ENCODE measurements around the gene CPE. TPM values are rescaled to one million over a fixed set of nuclear protein-coding genes. Genes with fewer than 3 reads are reported as not detected.

The CPE gene
- total RNA-seq, 1 experiment from 2014 or later = 32.6 TPM

- H3K36me3 ChIP-seq (replicated peaks; ENCODE audit: control insufficient read depth, insufficient read depth, low read length) = no peaks in the 10 kb centered on the region
- H3K4me3 ChIP-seq (ENCODE audit: insufficient read depth, low read depth, low read length) = no peak overlapping the region
- no peaks in the 10 kb centered on the region for H3K27me3 ChIP-seq (ENCODE audit: control insufficient read depth, insufficient read depth, low read length)
- no peak for DNase-seq
Observed at GRCh38 chr4:165541851-165542459, 163.1 kb downstream of the CPE start.

DNA sequence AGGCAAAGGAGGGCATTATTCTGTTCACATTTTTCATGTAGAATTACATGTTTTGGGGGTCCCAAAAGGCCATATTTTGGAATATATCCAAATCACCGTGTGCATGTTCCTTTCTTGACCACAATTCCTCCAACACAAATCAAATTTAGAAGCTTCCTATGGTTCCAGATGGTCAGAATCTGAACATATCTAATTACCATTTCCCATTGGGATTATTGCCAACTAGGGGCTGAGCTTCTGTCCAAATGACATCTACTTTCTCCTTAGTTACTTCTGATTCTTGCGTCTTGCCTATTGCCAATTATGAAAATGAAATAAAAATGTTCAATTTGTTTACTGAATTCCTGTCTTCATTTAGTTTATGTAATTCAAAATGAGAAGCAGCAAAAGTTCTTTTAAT lies 163.7 kb downstream of the CPE start:
- Histone ChIP-seq H3K36me3 (replicated peaks; ENCODE audit: control insufficient read depth, insufficient read depth, low read length) (no peaks in the 10 kb centered on the region), H3K27me3 (ENCODE audit: control insufficient read depth, insufficient read depth, low read length) (no peaks in the 10 kb centered on the region), H3K4me3 (ENCODE audit: insufficient read depth, low read depth, low read length) (no peak overlapping the region)
- no peak for DNase-seq

Other genes with a start within 250 kb of the CPE start
- gene KLHL2, start 171.4 kb upstream of the CPE start, total RNA-seq (2014; rRNA removed; shearing (Covaris generic)) = 7.0 and 9.6 TPM in 2 replicates
- gene MSMO1, start 51.3 kb upstream of the CPE start, total RNA-seq (2014; rRNA removed; shearing (Covaris generic)) = 217 and 280 TPM in 2 replicates

Data from H7 (cell line).